Thoracic aorta (tissue), 2 donors: Measurements from ENCODE around the gene HIGD2A. TPM values are rescaled to one million over a fixed set of nuclear protein-coding genes. Genes with fewer than 3 reads are reported as not detected.

Experiments
- ATAC-seq: fragments of 150-250 bp; one replicate; pipeline ENCODE4 v1.8.0; 2017; ENCODE audit warnings: low read depth; ENCODE audit not compliant: insufficient number of reproducible peaks, low FRiP score
- DNase-seq: peaks from one replicate; pipeline ENCODE4 v3.0.0-alpha.2; 2020; ENCODE audit warnings: low spot score
- H3K27ac ChIP-seq, 2 donors: fragments of 200-600 bp; sonication (generic); 1 replicate in 1 of 2; 2 replicates in 1 of 2; pipeline ENCODE4 v1.5.1; 2016; ENCODE audit warnings: mild to moderate bottlenecking in 2 of 2, moderate library complexity in 2 of 2
- H3K27me3 ChIP-seq: fragments of 200-600 bp; sonication (generic); replicated peaks from 2 replicates; pipeline ENCODE4 v1.6.0; 2016; ENCODE audit warnings: mild to moderate bottlenecking; ENCODE audit not compliant: insufficient read depth
- H3K36me3 ChIP-seq: fragments of 200-600 bp; sonication (generic); one replicate; pipeline ENCODE4 v1.5.1; 2016
- H3K4me1 ChIP-seq, 2 donors: fragments of 200-600 bp; sonication (generic); 1 replicate in 1 of 2; 2 replicates in 1 of 2; pipeline versions ENCODE4 v1.5.1 to v1.6.0; 2016; ENCODE audit warnings: low read depth in 2 of 2, mild to moderate bottlenecking in 1 of 2; ENCODE audit not compliant: control insufficient read depth in 1 of 2
- H3K4me3 ChIP-seq: fragments of 200-600 bp; sonication (generic); 2 replicates; pipeline ENCODE4 v1.5.1; 2016; ENCODE audit warnings: mild to moderate bottlenecking
- H3K9me3 ChIP-seq: fragments of 200-600 bp; sonication (generic); 2 replicates; pipeline ENCODE4 v1.5.1; 2016
- total RNA-seq, 2 donors: library from RNA; depleted of rRNA; stranded (reverse); fragments of >200 nt; gene quantifications; one replicate each; pipeline versions ENCODE4 v1.1.0 to v1.2.3, GENCODE V29; 2016
- TF ChIP-seq, protein P1 (sequence below): fragments of 200-600 bp; sonication (generic); IDR thresholded peaks from one replicate; pipeline ENCODE4 v1.5.1; 2019; ENCODE audit warnings: antibody characterized with exemption

Gene HIGD2A
- total RNA-seq, 2 donors from 2014 or later, result 45.2 to 57.5 TPM

DNA sequence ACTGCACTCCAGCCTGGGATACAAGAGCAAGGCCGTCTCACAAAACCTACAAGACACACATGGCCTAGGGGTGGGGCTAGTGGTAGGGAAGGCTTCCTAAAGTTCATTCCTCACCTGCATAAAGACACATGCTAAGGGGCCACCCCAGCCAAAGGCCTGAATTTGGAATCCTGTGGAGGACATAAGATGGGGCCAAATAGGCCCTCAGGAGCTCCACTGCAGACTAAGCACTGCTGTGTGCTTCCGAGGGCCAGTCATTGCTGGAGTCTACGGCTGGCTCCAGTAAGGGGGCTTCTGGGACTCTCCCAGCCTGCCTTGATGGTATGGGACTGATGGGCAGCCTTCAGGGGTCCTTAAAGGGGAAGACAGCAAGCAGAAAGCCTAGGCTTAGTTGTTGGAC, 5.8 kb upstream of the HIGD2A start:
- Histone ChIP-seq H3K27me3 (no peaks in the 10 kb centered on the region), H3K36me3 (peaks cover 9% of the 10 kb centered on the region), H3K4me3 (no peak overlapping the region), H3K27ac (peak overlapping the region; percentile 75 to 79), H3K9me3 (no peaks in the 10 kb centered on the region), H3K4me1 (peaks cover 10 to 27% of the 10 kb centered on the region in 2 donors)
- DNase-seq, result no peak
- ATAC-seq, result no peak
- TF ChIP-seq, protein P1, sequence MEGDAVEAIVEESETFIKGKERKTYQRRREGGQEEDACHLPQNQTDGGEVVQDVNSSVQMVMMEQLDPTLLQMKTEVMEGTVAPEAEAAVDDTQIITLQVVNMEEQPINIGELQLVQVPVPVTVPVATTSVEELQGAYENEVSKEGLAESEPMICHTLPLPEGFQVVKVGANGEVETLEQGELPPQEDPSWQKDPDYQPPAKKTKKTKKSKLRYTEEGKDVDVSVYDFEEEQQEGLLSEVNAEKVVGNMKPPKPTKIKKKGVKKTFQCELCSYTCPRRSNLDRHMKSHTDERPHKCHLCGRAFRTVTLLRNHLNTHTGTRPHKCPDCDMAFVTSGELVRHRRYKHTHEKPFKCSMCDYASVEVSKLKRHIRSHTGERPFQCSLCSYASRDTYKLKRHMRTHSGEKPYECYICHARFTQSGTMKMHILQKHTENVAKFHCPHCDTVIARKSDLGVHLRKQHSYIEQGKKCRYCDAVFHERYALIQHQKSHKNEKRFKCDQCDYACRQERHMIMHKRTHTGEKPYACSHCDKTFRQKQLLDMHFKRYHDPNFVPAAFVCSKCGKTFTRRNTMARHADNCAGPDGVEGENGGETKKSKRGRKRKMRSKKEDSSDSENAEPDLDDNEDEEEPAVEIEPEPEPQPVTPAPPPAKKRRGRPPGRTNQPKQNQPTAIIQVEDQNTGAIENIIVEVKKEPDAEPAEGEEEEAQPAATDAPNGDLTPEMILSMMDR, result no peak

DNA sequence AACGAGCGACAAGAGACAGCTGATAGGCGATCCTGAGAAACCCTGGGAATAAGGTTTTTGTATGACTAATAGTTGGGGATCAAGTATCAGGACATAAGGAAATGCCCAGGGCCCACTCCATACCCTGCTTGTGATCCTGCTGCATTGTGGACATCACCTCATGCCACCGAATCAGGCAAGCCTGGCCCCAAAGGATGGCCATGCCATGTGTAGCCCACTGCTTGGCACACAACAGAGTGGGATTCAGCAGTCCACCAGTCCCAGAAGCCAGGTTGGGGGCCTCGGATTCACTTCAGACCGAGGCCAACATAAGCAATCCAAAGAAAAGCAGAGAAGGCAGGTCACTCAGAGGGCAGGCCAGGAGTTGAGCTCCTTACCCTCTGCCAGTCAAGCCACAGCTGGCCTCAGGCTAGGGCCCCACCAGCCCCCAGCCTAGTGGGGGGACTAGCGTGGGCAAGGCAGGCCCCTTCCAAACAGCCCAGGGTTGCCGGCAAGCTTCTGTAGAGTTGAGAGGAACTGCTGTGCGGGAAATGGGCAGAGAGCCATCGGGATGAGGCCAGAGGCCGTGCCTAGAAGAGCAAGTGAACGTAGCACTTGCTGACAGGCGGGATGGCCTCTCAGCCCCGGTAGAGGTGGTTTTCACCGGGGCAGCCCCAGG, 5.2 kb upstream of the HIGD2A start:
- H3K36me3 ChIP-seq, result peaks cover 9% of the 10 kb centered on the region
- ATAC-seq (no peak), DNase-seq (no peak)
- TF ChIP-seq, protein P1, result no peak
- no peaks in the 10 kb centered on the region for H3K27me3 ChIP-seq
- H3K4me1 ChIP-seq, result peaks cover 11 to 31% of the 10 kb centered on the region in 2 donors
- no peak overlapping the region for H3K4me3 ChIP-seq
- H3K9me3 ChIP-seq, result no peaks in the 10 kb centered on the region
- H3K27ac ChIP-seq, result no peak overlapping the region

DNA sequence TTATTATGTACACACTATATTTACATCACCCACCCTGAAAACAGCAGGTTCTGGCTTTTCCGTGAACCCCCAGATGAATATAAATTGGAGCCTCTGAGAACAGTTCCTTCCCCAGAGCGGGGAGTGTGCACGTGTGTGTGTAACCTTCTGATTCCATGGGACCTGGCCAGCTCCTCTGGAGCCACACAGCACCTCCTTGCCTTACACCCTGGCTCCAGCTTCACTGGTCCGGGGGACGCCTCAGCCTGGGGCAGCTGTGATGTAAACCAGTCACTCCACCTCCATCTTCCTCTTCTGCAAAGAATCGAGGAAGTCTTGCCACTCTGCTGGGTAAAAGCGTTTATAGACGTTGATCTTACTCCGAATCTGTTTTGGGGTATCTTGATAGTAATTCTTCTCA, 4.6 kb upstream of the HIGD2A start:
- H3K36me3 ChIP-seq, result peaks cover 9% of the 10 kb centered on the region

DNA sequence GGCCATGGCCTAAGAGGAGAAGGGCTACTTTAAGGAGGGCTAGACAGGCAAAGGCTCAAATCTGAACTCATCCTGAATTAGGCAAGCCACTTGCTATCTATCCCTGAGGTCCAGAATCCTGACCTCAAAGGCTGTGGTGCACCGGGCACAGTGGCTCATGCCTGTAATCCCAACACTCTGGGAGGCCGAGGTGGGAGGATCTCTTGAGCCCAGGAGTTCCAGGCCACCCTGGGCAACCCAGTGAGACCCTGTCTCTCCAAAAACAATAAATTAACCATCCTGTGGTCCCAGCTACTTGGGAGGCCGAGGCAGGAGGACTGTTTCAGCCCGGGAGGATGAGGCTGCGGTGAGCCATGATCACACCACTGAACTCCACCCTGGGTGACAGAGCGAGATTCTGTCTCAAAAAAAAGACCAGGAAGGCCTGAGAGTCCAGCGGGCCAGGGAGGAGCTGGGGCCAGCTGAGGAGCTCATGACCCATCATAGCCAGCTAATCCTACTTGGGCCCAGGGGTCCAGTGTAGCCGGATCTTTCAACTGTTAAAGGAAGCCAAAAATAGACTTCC, 4.1 kb upstream of the HIGD2A start:
- no peaks in the 10 kb centered on the region for H3K9me3 ChIP-seq
- H3K27me3 ChIP-seq, result no peaks in the 10 kb centered on the region
- peaks cover 11 to 31% of the 10 kb centered on the region in 2 donors for H3K4me1 ChIP-seq
- peaks cover 9% of the 10 kb centered on the region for H3K36me3 ChIP-seq
- no peak overlapping the region for H3K27ac ChIP-seq
- DNase-seq (no peak), ATAC-seq (no peak)
- TF ChIP-seq, protein P1, result no peak
- no peak overlapping the region for H3K4me3 ChIP-seq

More for the DNA sequence above, 4.6 kb upstream of the HIGD2A start:
- peaks cover 11 to 31% of the 10 kb centered on the region in 2 donors for H3K4me1 ChIP-seq
- TF ChIP-seq, protein P1, result no peak
- ATAC-seq (no peak), DNase-seq (no peak)
- no peak overlapping the region for H3K4me3 ChIP-seq
- H3K27ac ChIP-seq, result no peak overlapping the region
- no peaks in the 10 kb centered on the region for H3K27me3 ChIP-seq
- no peaks in the 10 kb centered on the region for H3K9me3 ChIP-seq

DNA sequence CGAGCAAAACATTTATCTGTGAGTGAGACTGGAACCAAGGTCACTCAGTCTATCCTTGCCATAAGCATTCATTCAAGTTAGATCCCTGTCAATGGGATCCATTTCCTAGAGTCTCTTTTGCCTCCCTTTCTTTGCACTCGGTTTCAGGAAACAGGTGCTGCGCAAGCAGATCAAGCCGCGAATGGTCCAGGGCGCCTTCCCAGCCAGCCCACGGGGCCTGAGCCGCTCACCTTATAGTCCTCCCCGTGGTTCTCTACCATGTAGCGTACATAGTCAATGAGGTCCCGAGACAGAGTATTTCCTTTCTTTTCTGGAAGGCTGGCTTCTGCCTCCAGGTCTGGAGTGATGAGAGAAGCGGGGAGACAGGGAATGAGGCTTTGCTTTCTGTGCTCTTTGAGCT, 3.6 kb upstream of the HIGD2A start:
- ATAC-seq, result no peak
- Histone ChIP-seq H3K27me3 (no peaks in the 10 kb centered on the region), H3K4me3 (no peak overlapping the region), H3K9me3 (no peaks in the 10 kb centered on the region), H3K36me3 (peaks cover 9% of the 10 kb centered on the region), H3K27ac (no peak overlapping the region), H3K4me1 (peaks cover 14 to 36% of the 10 kb centered on the region in 2 donors)
- TF ChIP-seq, protein P1, result no peak
- DNase-seq, result no peak
